ENCODE results near the gene MOCS2. TPM values are rescaled to one million over a fixed set of nuclear protein-coding genes. Genes with fewer than 3 reads are reported as not detected.
A peak's percentile ranks its signal among the peaks of the same experiment; 100 is the strongest.

The MOCS2 gene
- total and polyA plus RNA-seq, 9 of the 15 experiments (the other 6 are each of a cell fraction or from before 2014, with no cell fraction given), result 33.0 to 74.5 (median 48.4) TPM

- no peaks in the 10 kb centered on the region for H3K27me3 ChIP-seq (ENCODE audit: control insufficient read depth in 2 of 2, insufficient read depth in 2 of 2, low read length in 2 of 2)
Observed at GRCh38 chr5:53110156-53110555, 599 bp upstream of the MOCS2 start.

More at GRCh38 chr5:53110156-53110555, 599 bp upstream of the MOCS2 start:
- Histone ChIP-seq H3K9me1 (ENCODE audit: control insufficient read depth, insufficient read depth, low read length) (no peaks in the 10 kb centered on the region), H3K4me2 (ENCODE audit: insufficient read depth, low read length) (peak overlapping the region; percentile 98), H3K4me3 (peak overlapping the region; percentile 63), H3K27ac (ENCODE audit: extremely low read depth, low read depth, low read length) (peak overlapping the region; percentile 80), H3K9me3 (replicated peaks; ENCODE audit: control insufficient read depth, insufficient read depth, low read depth, low read length) (no peaks in the 10 kb centered on the region; the same call in 1 of the 2 replicates), H3K9ac (ENCODE audit: insufficient read depth in 1 of 2, low read depth in 2 of 2, low read length in 2 of 2) (peak overlapping the region; percentile 88 to 90), H3K36me3 (ENCODE audit: control insufficient read depth, insufficient read depth, low read length) (peaks cover 10% of the 10 kb centered on the region), H4K20me1 (replicated peaks; ENCODE audit: control insufficient read depth, insufficient read depth, low read length) (no peaks in the 10 kb centered on the region), H3K4me1 (replicated peaks in 1 of 2; ENCODE audit: control insufficient read depth in 2 of 2, insufficient read depth in 2 of 2, low read length in 2 of 2) (peaks cover 5 to 9% of the 10 kb centered on the region in 2 experiments; a peak in 2 of 5 replicates), H2AFZ (ENCODE audit: low read depth, low read length) (peak overlapping the region; percentile 98), H3K79me2 (ENCODE audit: control insufficient read depth, insufficient read depth, low read length) (peaks cover 32% of the 10 kb centered on the region)
- FAIRE-seq, result no peak
- 0% methylated on average over 6 of the region's 6 CpGs for WGBS (ENCODE audit: insufficient coverage, low coverage, missing lambda C conversion rate)
- in situ Hi-C loops (cut with MboI) (no loop called here), intact Hi-C loops (cut with micrococcal nuclease) (no loop called here)
- CTCF ChIA-PET (ENCODE audit: low intra/inter-chr PET ratio), result no interaction called here
- BruUV-seq (replicated peaks), result TSS peak; percentile 88
- POLR2A ChIA-PET, result interaction anchor here (0.7 to 1.0 kb wide), 4 partner anchors 10 to 43 kb away, joined by 3 to 8 read pairs (median 4); no protein-coding TSS in a partner anchor
- peak in 3 of 4 experiments; percentile 17 to 28 (median 24) for DNase-seq (ENCODE audit: extremely low read depth in 1 of 4, low spot score in 3 of 4)
- TF ChIP-seq PREB (CRISPR knock-in tag; IDR thresholded peaks at IDR 0.05) (no peak), PKNOX1 (IDR thresholded peaks at IDR 0.05) (peak; percentile 24; the same call in 1 of the 2 replicates), UBTF (IDR thresholded peaks at IDR 0.05; ENCODE audit: borderline replicate concordance in 1 of 2, low read depth in 2 of 2, low read length in 2 of 2) (no peak), PBX2 (CRISPR knock-in tag; IDR thresholded peaks at IDR 0.05; ENCODE audit: low read depth) (no peak), PBX2 (tag; conservative IDR thresholded peaks at IDR 0.05; ENCODE audit: low read depth) (0 out of 2 replicates have a peak, but pooled peaks have one; percentile 31), GTF2E2 (tag; IDR thresholded peaks at IDR 0.05) (0 out of 2 replicates have a peak, but pooled peaks have one; percentile 42), NR4A1 (CRISPR knock-in tag; IDR thresholded peaks at IDR 0.05) (no peak), NR4A1 (tag; IDR thresholded peaks at IDR 0.05) (no peak), AFF4 (CRISPR knock-in tag; IDR thresholded peaks at IDR 0.05) (no peak)
- no peak; the same call in 2 of the 3 replicates for ATAC-seq

Data from K562 (cell line).